ENCODE measurements around the gene CCDC71. TPM values are rescaled to one million over a fixed set of nuclear protein-coding genes. Genes with fewer than 3 reads are reported as not detected.

Gene CCDC71
- total RNA-seq, 3 donors from 2014 or later (not counting 1 experiment from before 2014, with no cell fraction given) = 13.8 to 20.6 (median 15.6) TPM

- Histone ChIP-seq H3K4me1 (ENCODE audit: control insufficient read depth, insufficient read depth, low read length) (peaks cover 5% of the 10 kb centered on the region), H3K4me3 (ENCODE audit: low read length) (no peak overlapping the region), H3K27ac (ENCODE audit: low read length) (no peak overlapping the region), H3K27me3 (ENCODE audit: control insufficient read depth, insufficient read depth, low read length) (peaks cover 4% of the 10 kb centered on the region), H3K36me3 (ENCODE audit: control insufficient read depth, insufficient read depth, low read length) (no peaks in the 10 kb centered on the region), H3K9me3 (ENCODE audit: control insufficient read depth, insufficient read depth, low read length) (no peaks in the 10 kb centered on the region)
- H3K27me3 Mint-ChIP-seq (ENCODE audit: low read depth in 2 of 2) = peaks cover 0 to 20% of the 10 kb centered on the region in 2 donors
- peaks cover 0 to 5% of the 10 kb centered on the region in 2 donors for H3K4me1 Mint-ChIP-seq
- no peak overlapping the region for H3K4me3 Mint-ChIP-seq
- intact Hi-C loops (cut with micrococcal nuclease) = no loop called here
- ATAC-seq = no peak
- no peaks in the 10 kb centered on the region for H3K36me3 Mint-ChIP-seq
- DNase-seq = no peak
- no peaks in the 10 kb centered on the region for H3K9me3 Mint-ChIP-seq
- TF ChIP-seq CTCF (IDR thresholded peaks at IDR 0.05) = no peak
- no peak overlapping the region for H3K27ac Mint-ChIP-seq
- WGBS (ENCODE audit: insufficient coverage) = 90% methylated on average over 12 of the region's 12 CpGs
These were observed 35.1 kb downstream of the CCDC71 start for GRCh38 chr3:49131040-49131439.

GRCh38 chr3:49124991-49125670, 41.0 kb downstream of the CCDC71 start:
- Histone ChIP-seq H3K4me3 (ENCODE audit: low read length) (no peak overlapping the region), H3K4me1 (ENCODE audit: control insufficient read depth, insufficient read depth, low read length) (peaks cover 11% of the 10 kb centered on the region), H3K36me3 (ENCODE audit: control insufficient read depth, insufficient read depth, low read length) (no peaks in the 10 kb centered on the region), H3K27me3 (ENCODE audit: control insufficient read depth, insufficient read depth, low read length) (no peaks in the 10 kb centered on the region), H3K27ac (ENCODE audit: low read length) (no peak overlapping the region), H3K9me3 (ENCODE audit: control insufficient read depth, insufficient read depth, low read length) (no peaks in the 10 kb centered on the region)
- TF ChIP-seq CTCF (IDR thresholded peaks at IDR 0.05) = no peak
- Mint-ChIP-seq H3K27ac (no peak overlapping the region), H3K4me3 (no peak overlapping the region), H3K36me3 (no peaks in the 10 kb centered on the region), H3K4me1 (peaks cover 0 to under 1% of the 10 kb centered on the region in 2 donors), H3K9me3 (no peaks in the 10 kb centered on the region), H3K27me3 (ENCODE audit: low read depth in 2 of 2) (no peaks in the 10 kb centered on the region)
- intact Hi-C loops (cut with micrococcal nuclease) = no loop called here
- ATAC-seq (no peak), DNase-seq (no peak)
- 85% methylated on average over 14 of the region's 14 CpGs for WGBS (ENCODE audit: insufficient coverage)

- Histone ChIP-seq H3K4me3 (ENCODE audit: low read length) (no peak overlapping the region), H3K4me1 (ENCODE audit: control insufficient read depth, insufficient read depth, low read length) (peaks cover 20% of the 10 kb centered on the region), H3K36me3 (ENCODE audit: control insufficient read depth, insufficient read depth, low read length) (no peaks in the 10 kb centered on the region), H3K27ac (ENCODE audit: low read length) (no peak overlapping the region), H3K9me3 (ENCODE audit: control insufficient read depth, insufficient read depth, low read length) (no peaks in the 10 kb centered on the region), H3K27me3 (ENCODE audit: control insufficient read depth, insufficient read depth, low read length) (no peaks in the 10 kb centered on the region)
- TF ChIP-seq CTCF (IDR thresholded peaks at IDR 0.05) = no peak
- no peaks in the 10 kb centered on the region for H3K27me3 Mint-ChIP-seq (ENCODE audit: low read depth in 2 of 2)
- H3K27ac Mint-ChIP-seq = no peak overlapping the region
- 94% methylated on average over 7 of the region's 7 CpGs for WGBS (ENCODE audit: insufficient coverage)
- DNase-seq = no peak
- no peak overlapping the region for H3K4me3 Mint-ChIP-seq
- no peaks in the 10 kb centered on the region for H3K9me3 Mint-ChIP-seq
- intact Hi-C loops (cut with micrococcal nuclease) = no loop called here
- no peak for ATAC-seq
- no peaks in the 10 kb centered on the region for H3K36me3 Mint-ChIP-seq
- H3K4me1 Mint-ChIP-seq = peaks cover 1 to 6% of the 10 kb centered on the region in 2 donors
These were observed 41.9 kb downstream of the CCDC71 start for GRCh38 chr3:49124203-49124602.

- no peak overlapping the region for H3K27ac ChIP-seq (ENCODE audit: low read length)
- no peak overlapping the region for H3K27ac Mint-ChIP-seq
- H3K4me3 ChIP-seq (ENCODE audit: low read length) = no peak overlapping the region
- H3K4me1 ChIP-seq (ENCODE audit: control insufficient read depth, insufficient read depth, low read length) = peaks cover 24% of the 10 kb centered on the region
- 96% methylated on average over 17 of the region's 17 CpGs for WGBS (ENCODE audit: insufficient coverage)
- H3K4me3 Mint-ChIP-seq = no peak overlapping the region
- intact Hi-C loops (cut with micrococcal nuclease) = no loop called here
- ATAC-seq (no peak), DNase-seq (no peak)
- TF ChIP-seq CTCF (IDR thresholded peaks at IDR 0.05) = no peak
- no peaks in the 10 kb centered on the region for H3K9me3 Mint-ChIP-seq
- H3K36me3 ChIP-seq (ENCODE audit: control insufficient read depth, insufficient read depth, low read length) = peaks cover 1% of the 10 kb centered on the region
- H3K36me3 Mint-ChIP-seq = no peaks in the 10 kb centered on the region
- peaks cover 5 to 11% of the 10 kb centered on the region in 2 donors for H3K4me1 Mint-ChIP-seq
- no peaks in the 10 kb centered on the region for H3K27me3 Mint-ChIP-seq (ENCODE audit: low read depth in 2 of 2)
- no peaks in the 10 kb centered on the region for H3K9me3 ChIP-seq (ENCODE audit: control insufficient read depth, insufficient read depth, low read length)
- no peaks in the 10 kb centered on the region for H3K27me3 ChIP-seq (ENCODE audit: control insufficient read depth, insufficient read depth, low read length)
These were observed 42.4 kb downstream of the CCDC71 start for GRCh38 chr3:49123687-49124086.

Measured in natural killer cell (primary cell).